GM18499 (cell line): ENCODE results near the gene AFF2.

Experiments used
- ATAC-seq: cut with Tn5 transposase; IDR thresholded peaks from one replicate; pipeline ENCODE4 v1.9.1; 2021; ENCODE audit warnings: moderate number of reproducible peaks; ENCODE audit not compliant: insufficient read depth, unreplicated experiment

Gene AFF2

DNA sequence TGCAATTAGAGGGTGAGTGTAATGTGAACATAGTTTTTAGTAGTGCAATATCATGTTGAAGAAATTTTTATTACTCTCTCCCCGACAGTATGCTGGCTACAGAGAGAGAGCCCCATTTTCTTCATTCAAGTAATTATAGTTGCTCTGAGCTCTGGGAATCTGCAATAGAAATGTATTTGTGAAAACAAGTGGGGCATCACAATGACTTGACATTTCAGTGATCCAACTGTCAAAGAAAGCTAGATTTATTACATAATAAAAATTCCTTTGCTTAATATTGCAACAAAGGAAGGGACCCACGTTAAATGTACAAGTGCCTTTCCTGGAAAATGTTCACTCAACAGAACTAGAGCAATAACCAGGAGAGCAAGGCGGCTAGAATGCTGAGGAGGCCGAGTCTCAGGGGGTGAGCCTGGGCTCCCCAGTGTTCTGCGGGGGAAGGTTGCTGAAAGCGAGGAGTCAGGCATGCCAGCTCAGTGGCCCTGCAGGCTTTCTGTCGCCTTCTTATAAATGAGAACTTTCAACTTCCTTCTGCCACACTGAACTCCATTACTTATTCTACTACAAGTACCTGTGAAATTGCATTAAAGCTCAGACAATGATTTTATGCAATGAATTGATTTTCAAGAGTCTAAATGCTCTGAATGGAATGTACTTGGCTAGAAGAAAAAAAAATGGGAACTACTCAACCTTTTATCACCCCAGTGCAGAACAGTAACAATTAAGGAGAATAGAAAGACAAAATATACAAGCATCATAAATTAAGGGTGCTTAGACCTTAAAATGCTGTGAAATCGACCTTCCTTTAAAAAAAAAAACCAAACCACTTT is 476.4 kb downstream of the AFF2 start:
- no peak for ATAC-seq

DNA sequence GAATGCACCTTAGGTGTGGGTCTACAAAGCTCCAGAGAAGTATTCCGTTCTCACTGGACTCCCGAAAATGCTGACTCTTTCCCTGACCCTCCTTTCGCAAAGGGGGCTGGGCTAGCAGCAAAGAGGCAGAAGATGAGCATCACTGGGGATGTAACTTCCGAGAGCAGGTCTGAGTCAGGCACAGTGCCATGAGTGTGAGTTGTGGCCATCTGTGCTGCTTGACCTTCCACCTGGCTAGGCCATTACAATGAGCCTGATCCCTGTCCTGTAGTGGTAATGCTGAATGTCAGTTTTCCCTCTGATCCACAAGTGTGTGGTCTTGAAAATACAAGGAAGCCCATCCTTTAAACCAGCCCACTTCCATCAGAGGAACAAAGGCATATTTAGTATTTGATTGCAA is 479.4 kb downstream of the AFF2 start:
- ATAC-seq: no peak

DNA sequence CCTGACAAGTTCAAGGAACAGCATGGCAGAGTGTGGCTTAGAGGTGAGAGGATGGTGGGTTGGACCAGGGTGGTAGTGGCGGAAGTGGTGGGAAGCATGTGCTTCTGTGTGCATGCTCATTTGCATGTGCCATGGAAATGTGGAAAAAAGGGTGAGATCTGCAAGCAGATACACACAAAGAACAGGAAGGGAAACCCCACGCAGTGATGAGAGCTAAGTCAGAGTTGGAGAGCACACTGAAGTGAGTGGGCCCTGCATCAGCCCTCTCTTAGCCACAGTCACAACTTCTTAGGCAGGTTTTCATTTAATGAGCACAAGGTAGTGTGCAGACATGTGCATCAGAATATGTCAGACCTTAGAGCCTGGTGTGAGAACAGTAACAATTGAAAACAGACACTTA is 483.8 kb downstream of the AFF2 start:
- no peak for ATAC-seq

DNA sequence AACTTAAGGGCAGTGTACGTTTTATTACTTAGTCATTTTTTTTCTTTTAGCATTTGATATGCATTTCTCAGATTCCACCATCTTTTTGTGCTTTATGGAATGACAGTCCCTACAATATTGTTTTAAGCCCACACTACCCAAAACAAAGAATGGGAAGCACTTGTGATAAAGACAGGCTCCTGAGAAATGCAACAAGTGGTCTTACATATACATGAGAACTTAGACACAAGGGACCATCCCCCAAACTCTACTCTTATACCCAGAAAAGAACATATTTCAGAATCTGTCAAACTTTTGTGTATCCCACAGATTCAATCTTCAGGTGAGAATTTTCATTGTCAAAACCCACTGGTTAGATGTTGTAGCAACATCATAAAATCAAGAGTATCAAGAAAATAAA is 491.1 kb downstream of the AFF2 start:
- ATAC-seq: no peak

DNA sequence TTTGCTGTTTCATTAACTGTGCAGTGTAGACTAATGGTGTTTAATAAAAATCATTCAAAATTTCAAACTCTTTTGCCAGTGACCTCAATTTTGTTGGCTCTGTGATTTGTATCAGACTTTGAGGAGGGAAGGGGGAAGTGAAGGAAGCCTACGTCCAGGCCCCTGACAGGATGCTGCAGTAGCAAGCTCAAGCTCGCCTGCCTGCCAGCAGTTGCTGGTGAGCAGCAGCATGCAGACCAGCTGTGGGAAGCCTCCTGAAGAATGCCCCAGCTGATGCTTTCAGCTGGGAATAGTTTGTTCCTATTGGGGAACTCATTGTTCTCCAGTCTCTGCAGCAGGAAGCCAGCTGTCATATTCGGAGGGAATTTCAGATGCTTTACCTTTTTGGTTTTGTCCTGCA is 495.2 kb downstream of the AFF2 start:
- ATAC-seq: no peak

DNA sequence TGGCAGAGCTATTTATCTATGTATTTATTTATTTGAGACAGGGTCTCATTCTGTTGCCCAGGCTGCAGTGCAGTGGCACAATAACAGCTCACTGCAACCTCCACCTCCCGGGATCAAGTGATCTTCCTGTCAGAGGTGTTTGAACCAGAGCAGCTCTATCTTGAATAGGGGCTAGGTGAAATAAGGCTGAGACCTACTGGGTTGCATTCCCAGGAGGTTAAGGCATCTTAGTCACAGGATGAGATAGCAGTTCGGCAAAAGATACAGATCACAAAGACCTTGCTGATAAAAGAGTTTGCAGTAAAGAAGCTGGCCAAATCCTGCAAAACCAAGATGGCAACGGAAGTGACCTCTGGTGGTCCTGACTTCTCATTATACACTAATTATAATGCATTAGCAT is 501.9 kb downstream of the AFF2 start:
- no peak for ATAC-seq

DNA sequence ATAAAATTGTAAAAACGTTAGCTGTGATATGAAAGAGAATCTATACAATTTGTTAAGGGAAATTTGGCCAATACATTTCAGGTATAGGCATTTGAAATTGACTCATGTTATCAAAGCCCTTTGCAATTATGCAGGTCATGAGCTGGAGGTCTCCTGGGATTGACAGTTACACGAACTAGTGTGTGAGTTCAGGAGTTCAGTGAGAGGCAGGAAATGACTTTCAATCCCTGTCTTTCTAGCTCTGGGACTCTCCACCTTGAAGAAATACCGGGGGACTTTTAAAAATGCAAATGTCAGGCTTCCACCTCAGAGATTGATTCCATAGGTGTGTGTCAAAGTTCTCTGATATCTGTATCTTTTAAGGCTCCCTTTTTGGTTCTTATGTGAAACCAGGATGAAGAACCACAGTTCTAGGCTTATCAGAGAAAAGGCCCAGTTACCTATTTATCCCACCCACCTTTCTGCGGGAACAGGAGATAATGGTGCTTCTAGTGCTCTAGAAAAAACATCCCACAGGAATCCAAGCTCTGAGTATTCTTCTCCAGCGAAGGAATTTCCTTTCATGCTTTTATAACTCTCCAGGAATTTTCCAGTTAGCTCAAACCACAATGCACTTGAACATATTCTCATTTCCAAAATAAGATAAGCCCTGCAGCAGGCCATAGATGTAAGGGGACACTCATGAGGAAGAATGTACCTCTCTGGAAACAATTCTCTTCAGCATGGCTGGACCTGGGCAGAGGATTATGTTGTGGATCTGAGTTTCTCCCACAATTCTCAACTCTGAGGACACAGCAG is 503.6 kb downstream of the AFF2 start:
- no peak for ATAC-seq

DNA sequence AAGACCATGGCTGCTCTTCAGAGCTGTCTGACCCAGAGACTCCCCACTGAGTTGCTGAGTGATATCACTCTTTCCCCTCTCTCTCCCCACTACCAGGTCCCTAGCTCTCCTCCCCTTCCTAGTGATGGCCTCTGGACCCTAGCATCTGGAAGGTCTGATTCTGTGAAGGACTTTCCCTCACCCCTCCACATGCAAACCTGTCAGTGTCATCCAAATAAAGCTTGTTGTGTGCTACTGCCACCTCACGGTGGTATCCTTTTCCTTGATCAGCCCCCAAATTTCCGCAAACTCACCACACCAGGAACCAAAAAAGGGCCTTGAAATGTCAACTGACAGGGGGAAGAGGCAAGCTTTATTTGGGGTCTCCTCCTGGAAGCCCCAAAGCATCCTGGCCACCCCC is 504.5 kb downstream of the AFF2 start:
- ATAC-seq: no peak

DNA sequence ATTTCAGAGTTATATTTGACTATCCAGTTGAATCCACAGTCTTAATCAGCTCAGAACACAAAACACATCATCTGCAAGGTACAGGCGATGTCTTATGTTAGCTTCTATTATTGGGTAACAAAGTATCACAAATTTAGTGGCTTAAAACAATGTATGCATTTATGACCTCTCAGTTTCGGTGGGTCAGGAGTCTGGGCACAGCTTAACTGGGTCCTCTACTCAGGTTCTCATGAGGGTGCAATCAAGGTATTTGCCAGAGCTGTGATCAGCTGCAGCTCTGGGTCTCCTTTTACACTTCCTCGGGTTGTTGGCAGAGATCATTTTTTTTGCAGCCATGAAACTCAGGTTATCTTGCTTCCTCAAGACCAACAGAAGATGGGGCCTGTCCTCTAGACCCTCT is 505.8 kb downstream of the AFF2 start:
- ATAC-seq: no peak

DNA sequence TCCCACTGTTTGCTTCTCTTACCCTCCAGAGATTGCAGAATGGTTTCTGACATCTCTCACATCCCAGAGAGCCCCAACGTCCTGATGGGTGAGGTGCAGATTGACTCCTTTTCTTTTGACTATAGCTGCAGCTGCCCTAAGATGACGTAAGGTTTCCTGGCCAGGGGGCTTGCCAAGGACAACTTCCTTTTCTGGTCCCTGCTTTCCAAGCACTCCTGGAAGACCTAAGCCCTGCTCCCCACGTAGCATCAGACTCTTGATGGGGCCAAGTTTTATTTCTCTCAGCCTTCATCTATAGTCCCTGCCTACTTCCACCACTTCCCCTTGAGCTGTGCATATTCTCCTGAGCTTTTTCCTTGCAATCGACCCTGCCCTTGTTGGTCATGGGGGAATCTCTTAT is 507.0 kb downstream of the AFF2 start:
- no peak for ATAC-seq

DNA sequence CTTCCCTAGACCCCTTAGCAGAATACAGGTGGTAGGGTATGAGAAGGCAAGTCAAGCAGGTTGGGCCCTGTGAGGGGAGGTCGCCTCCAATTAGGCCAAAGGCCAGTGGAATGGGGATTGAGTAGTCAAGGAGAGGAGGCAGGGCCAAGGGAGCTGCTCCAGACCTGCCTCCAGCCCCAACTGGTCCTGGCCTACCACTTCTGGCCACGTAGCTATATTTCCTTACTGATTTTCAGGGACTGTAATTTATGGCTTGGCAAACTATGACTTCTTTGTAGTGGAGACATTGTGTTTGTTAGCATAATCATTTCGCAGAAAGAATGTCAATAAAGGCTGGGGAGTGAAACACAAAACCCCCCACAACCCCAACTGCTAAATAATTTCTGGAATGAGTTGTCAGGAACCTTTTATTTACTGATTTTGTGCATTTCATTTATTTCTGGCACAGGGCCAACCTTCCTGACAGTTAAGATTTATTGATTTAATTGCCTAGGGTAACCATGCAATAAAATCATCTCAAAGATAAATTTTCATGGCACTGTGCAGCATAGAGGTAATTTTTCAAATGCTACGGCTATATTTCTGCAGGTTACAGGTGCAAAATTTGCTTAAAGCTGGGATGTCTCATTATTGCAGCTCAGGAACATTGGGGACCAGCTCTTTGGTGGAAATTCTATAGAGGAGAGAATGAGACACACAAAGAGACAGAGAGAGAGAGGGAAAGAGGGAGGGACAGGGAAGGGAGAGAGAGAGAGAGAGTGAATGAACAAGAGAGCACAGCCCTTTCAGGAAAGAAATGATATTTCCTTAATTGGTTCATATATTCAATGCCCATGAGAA is 509.8 kb downstream of the AFF2 start:
- no peak for ATAC-seq

DNA sequence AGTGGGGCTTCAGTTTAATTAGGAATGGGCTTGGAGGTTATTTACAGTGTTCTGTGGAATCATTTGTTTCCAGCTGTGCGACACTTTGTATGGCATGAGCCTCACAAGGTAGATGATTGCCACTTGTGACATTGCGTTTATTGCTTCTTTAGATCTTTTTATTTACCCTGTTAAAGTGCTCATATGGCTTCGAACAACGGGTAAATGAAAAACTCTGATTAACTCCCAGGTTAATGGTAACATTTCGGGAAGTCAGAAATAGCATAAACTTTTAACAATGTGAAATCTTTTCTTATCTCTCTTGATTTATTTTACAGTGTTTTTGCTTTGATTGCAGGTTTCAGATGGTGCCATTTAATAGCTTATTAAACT is 510.4 kb downstream of the AFF2 start:
- no peak for ATAC-seq

DNA sequence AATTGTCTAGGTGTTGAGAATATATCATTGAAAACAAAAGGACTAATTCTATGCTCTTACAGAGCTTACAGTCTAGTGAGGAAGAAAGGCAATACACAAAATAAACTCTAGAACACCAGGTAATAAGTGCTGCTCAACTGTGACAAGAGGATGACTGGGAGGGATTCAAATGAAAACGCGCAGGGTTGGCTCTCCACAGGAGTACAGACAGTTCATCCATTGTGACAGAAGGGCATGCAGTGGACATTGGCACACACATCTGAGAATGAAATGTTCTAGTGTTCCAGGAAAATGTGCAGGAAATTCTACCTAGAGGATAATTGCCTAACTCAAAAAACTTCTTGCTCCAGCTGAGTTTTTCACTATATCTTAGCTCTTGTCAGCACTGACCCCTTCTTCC is 512.7 kb downstream of the AFF2 start:
- no peak for ATAC-seq

DNA sequence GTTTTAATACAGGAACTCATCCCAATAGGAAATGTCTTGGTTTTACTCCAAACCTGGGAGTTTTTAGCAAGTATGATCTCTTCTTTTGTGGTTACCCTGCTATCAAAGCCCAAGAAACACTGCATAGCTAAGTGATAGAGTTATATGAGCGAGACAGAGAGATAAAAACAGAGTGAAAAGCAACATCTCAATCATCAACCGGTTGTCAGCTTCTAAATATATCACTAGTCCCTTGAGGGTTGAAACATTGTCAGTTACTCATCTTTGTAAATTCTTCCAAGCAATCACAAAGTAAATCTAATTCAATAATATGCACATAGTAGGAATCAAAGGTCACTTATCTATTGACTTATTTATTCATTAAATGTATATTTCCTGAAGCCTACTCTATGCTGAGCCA is 520.7 kb downstream of the AFF2 start:
- no peak for ATAC-seq

DNA sequence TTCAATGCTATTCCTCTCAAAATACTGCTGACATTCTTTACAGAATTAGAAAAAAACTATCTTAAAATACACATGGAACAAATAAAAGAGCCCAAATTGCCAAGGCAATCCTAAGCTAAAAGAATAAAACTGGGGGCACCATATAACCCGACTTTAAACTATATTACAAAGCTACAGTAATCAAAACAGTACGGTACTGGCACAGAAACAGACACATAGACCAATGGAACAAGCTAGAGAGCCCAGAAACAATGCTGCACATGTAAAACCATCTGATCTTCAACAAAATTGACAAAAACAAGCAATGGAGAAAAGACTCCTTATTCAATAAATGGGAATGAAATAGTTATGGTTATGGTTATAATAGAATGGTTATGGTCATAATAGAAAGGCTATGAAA is 522.1 kb downstream of the AFF2 start:
- no peak for ATAC-seq

DNA sequence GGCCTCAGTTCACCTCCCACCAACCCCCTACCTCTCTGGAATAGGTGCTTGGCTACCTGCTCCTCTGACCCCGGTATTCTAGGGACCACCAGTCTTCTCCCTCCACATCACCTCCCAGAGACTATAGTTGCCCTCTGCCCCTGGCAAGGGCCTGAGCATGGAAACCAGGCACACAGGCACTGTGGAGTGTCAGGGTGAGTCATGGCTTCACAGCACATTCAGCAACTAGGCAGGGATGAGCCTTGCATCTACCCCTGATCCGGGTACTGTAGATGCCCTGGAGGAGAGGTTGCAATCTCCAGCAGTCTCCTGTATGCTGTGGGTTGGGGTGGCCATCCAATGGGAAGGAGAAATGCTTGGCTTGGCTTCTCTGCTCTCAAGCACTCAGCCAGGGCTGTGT is 532.0 kb downstream of the AFF2 start:
- ATAC-seq: no peak

DNA sequence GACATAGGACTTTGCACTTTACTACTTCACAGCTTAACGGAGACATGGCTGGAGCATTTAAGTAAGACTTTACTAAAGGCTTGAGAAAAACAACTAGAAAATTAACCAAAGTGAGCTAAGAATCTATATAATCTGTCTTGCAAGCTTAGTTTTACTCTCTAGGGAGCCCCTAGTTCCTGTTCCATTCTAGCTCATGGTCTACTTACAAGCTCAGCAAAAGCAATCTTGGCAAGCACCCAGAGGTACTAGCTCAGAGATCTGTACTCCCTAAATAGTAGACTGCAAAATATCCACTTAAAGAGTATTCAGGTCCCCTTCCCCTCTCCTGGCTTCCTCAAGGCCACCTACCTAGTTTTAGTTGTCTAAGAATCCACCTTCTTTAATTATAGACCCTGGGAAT is 535.7 kb downstream of the AFF2 start:
- no peak for ATAC-seq

DNA sequence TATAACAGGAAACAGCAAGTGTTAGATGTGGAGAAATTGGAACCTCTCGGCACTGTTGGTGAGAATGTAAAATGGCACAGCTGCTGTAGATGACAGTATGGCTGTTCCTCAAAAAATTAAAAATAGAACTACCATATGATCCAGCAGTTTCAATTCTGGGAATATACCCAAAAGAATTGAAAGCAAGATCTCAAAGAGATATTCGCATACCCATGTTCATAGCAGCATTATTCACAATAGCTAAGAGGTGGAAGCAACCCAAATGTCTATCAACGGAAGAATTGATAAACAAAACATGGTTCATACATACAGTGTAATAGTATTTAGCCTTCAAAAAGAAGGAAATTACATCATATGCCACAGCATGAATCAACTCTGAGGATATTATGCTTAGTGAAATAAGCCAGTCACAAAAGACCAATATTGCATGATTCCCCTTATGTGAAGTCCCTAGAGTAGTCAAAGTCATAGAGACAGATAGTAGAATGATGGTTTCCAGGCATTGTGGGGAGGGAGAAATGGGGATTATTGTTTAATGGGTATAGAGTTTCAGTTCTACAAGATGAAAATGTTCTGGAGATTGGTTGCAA is 537.0 kb downstream of the AFF2 start:
- no peak for ATAC-seq

DNA sequence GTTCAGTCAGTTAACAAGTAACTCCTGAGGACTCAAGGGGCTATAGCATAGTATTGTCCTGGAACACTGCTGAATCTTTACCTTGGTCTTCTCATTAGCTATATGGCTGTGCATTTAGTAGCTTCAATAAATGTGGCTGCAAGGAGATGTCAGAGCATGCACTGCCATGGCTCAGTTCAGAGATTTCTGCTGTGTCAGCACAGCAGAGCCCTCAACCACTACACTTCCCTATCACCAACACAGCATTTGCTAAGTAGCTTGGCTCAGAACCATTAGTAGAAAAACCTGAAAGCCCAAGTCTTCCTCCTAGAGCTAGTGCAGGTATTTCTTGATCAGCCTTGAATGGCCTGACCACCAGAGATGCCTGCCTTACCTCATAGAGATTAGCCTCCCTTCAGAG is 538.6 kb downstream of the AFF2 start:
- ATAC-seq: no peak

DNA sequence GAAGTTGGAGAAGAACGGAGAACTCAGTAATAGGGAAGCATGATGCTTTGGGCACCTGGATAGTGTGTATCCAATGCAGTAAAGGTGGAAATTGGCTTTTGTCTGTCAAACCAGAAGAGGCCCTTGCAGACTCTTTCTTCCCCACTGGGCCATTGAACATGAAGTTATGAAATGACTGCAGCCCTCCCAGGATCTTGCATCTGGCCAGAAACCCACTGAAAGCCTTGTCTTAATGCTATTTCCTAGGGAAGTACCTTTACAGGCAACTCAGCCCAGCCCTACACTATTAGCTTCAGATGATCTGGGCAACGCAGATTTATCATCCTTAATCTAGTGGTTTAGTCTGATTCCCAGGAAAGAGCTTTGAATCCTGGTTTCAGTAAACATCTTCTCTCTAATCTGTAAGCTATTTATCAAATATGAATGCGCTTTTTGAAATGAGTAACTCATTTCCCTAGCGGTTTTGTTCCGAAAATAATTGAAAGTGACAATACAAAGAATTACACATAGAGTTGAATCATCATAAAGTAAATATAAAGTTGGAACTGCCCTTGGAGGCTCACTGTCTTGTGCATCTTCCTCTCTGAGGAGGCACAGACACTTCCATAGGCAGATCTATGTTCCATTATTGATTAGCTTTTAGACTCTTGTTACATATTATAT is 540.6 kb downstream of the AFF2 start:
- peak; percentile 42 for ATAC-seq
